Heart right ventricle (tissue), 16 donors: ENCODE measurements around the gene SLC28A1. TPM values are rescaled to one million over a fixed set of nuclear protein-coding genes. Genes with fewer than 3 reads are reported as not detected.

Experiments
- ATAC-seq, 8 donors: fragments of 200-7000 bp; cut with Tn5 transposase; one replicate each; pipeline ENCODE4 v1.9.1; 2020; ENCODE audit warnings: mild to moderate bottlenecking in 8 of 8, moderate library complexity in 8 of 8, moderate number of reproducible peaks in 1 of 8
- DNase-seq, 2 donors: peaks; one replicate each; pipeline ENCODE4 v3.0.0-alpha.2; 2020
- H3K27ac ChIP-seq, 10 donors: fragments of 200-600 bp; sonication (generic) in 2 of 10; one replicate each; pipeline versions ENCODE4 v1.5.0 to v1.8.0; 2020 to 2022; ENCODE audit warnings: mild to moderate bottlenecking in 3 of 10
- H3K27me3 ChIP-seq, 7 donors: fragments of 200-600 bp; one replicate each; pipeline ENCODE4 v1.8.0; 2021 to 2022; ENCODE audit warnings: mild to moderate bottlenecking in 2 of 7
- H3K36me3 ChIP-seq, 9 donors: fragments of 200-600 bp; sonication (generic) in 1 of 9; one replicate each; pipeline versions ENCODE4 v1.5.0 to v1.8.0; 2020 to 2022; ENCODE audit warnings: mild to moderate bottlenecking in 2 of 9
- H3K4me1 ChIP-seq, 9 donors: fragments of 200-600 bp; sonication (generic) in 1 of 9; one replicate each; pipeline versions ENCODE4 v1.5.0 to v1.8.0; 2020 to 2022; ENCODE audit warnings: mild to moderate bottlenecking in 4 of 9
- H3K4me3 ChIP-seq, 10 donors: fragments of 200-600 bp; sonication (generic) in 2 of 10; one replicate each; pipeline versions ENCODE4 v1.5.0 to v1.8.0; 2020 to 2022; ENCODE audit warnings: mild to moderate bottlenecking in 7 of 10, moderate library complexity in 2 of 10
- H3K9me3 ChIP-seq, 11 donors: fragments of 200-600 bp in 10 of 11; sonication (generic) in 2 of 11; one replicate each; pipeline versions ENCODE4 v1.5.0 to v1.8.0; 2013 to 2022; ENCODE audit warnings: mild to moderate bottlenecking in 2 of 11, control low read depth in 1 of 11, moderate library complexity in 1 of 11
- CTCF ChIP-seq, 9 donors: fragments of 200-600 bp; sonication (generic) in 2 of 9; IDR thresholded peaks; one replicate each; pipeline versions ENCODE4 v1.5.0 to v1.8.0; 2021 to 2022; ENCODE audit warnings: antibody characterized with exemption in 9 of 9, mild to moderate bottlenecking in 5 of 9, moderate library complexity in 1 of 9
- WGBS, 2 donors: extraction: QIAGEN DNeasy Blood & Tissue Kit; methylation state at CpG; one replicate each; pipeline ENCODE4 v1.1.7; 2013; ENCODE audit warnings: inconsistent platforms in 1 of 2; 5-methylcytosine and 5-hydroxymethylcytosine counted together
- intact Hi-C, 10 donors: fragments of 100-400 bp; cut with DNase I; formaldehyde crosslinking; loops; one replicate each; pipeline versions ENCODE4 v1.11.1 to v1.14.2; 2022
- polyA plus RNA-seq, 2 donors: library from polyadenylated mRNA; stranded (reverse); fragments of 200-250 nt; gene quantifications; one replicate each; pipeline ENCODE4 v1.2.3, GENCODE V29; 2013
- total RNA-seq, 10 donors: library from RNA; stranded (reverse); fragmentation: NEBNext Ultra II Directional in 3 of 10; extraction: Animal tissue kit (Norgen Biotek cat#: 25700) in 3 of 10; gene quantifications; one replicate each; pipeline versions ENCODE4 v1.2.1 to v1.2.4, GENCODE V29; 2021 to 2023
- donor health status: Arrhythmogenic right ventricular cardiomyopathy.
- donor health status: ischemic (EF 13 %, LVEDD 7.1; RV severe dilation, severe dysfunction).
- donor health status: healthy with polysubstance abuse.
- donor health status: DM: no; HTN: yes; CAD: no.
- donor health status: DM: no; HTN: no; CAD: no.
- donor health status: ischemic (EF 25% LVEDD 6.9; RV normal size, moderate dysfunction).
- donor health status: ischemic (EF 25% LVEDD 5.7; RV mildly dilated, moderate dysfunction).
- donor health status: healthy.
- donor health status: DM: yes; HTN: yes; CAD: no.
- donor health status: Ischemic cardiomyopathy.
- donor health status: ischemic (EF 35%, LVEDD 5.7; RV mildly dilated, moderate dysfunction).
- donor health status: nonischemic (EF 11% LVEDD 7.7; RV severe dilation, severe dysfunction).
- donor health status: DM: yes; HTN: yes; CAD: no.
- donor health status: PGD.
- donor health status: ischemic (EF 29% LVEDD 5.4; RV normal size, mild dysfunction).
- donor health status: nonischemic (EF 23%, LVEDD 6.1; RV moderate dilation, normal function).

SLC28A1 gene
- total and polyA plus RNA-seq, 12 donors: 0.07 to 2.2 (median 1.5) TPM

GRCh38 chr15:84951736-84952135, 67.3 kb downstream of the SLC28A1 start:
- DNase-seq (no peak), ATAC-seq (no peak)
- Histone ChIP-seq H3K27ac (no peak overlapping the region), H3K27me3 (no peaks in the 10 kb centered on the region), H3K4me1 (peaks cover 6 to 33% (median 17%) of the 10 kb centered on the region in 9 donors), H3K36me3 (no peaks in the 10 kb centered on the region), H3K4me3 (no peak overlapping the region), H3K9me3 (no peaks in the 10 kb centered on the region)
- intact Hi-C loops: loop anchor here in 2 of 10 donors (10.0 kb wide), 2 partner anchors 53 to 213 kb away; no protein-coding TSS in a partner anchor
- 77 to 89% methylated on average over 5 of the region's 5 CpGs for WGBS, 2 donors
- no peak for TF ChIP-seq CTCF (IDR thresholded peaks at IDR 0.05)

- ATAC-seq: no peak
- WGBS, 2 donors: 92 to 94% methylated on average over 4 of the region's 4 CpGs
- no peak for DNase-seq
- Histone ChIP-seq H3K4me1 (peaks cover 3 to 26% (median 12%) of the 10 kb centered on the region in 9 donors), H3K27me3 (no peaks in the 10 kb centered on the region), H3K36me3 (no peaks in the 10 kb centered on the region), H3K4me3 (no peak overlapping the region), H3K9me3 (no peaks in the 10 kb centered on the region), H3K27ac (no peak overlapping the region)
- intact Hi-C loops: loop anchor here in 2 of 10 donors (10.0 kb wide), 2 partner anchors 52 to 212 kb away; no protein-coding TSS in a partner anchor
- TF ChIP-seq CTCF (IDR thresholded peaks at IDR 0.05): no peak
These were observed 68.7 kb downstream of the SLC28A1 start for GRCh38 chr15:84953136-84953535.

- WGBS, 2 donors: 73 to 83% methylated on average over 1 of the region's 1 CpG
- no peaks in the 10 kb centered on the region for H3K27me3 ChIP-seq
- intact Hi-C loops: loop anchor here in 4 of 10 donors (2.0 to 10.0 kb wide), 3 partner anchors 51 to 211 kb away; no protein-coding TSS in a partner anchor
- no peaks in the 10 kb centered on the region for H3K9me3 ChIP-seq
- no peak for TF ChIP-seq CTCF (IDR thresholded peaks at IDR 0.05)
- H3K36me3 ChIP-seq: no peaks in the 10 kb centered on the region
- ATAC-seq: no peak
- no peak for DNase-seq
- H3K27ac ChIP-seq: no peak overlapping the region
- peaks cover 3 to 20% (median 11%) of the 10 kb centered on the region in 9 donors for H3K4me1 ChIP-seq
- no peak overlapping the region for H3K4me3 ChIP-seq
These were observed 69.3 kb downstream of the SLC28A1 start for GRCh38 chr15:84953726-84954125.

- H3K4me3 ChIP-seq: peak overlapping the region in 8 of 10 donors; percentile 18 to 40 (median 38)
- 25 to 29% methylated on average over 15 of the region's 15 CpGs for WGBS, 2 donors
- ATAC-seq: peak; percentile 83 to 98 (median 96)
- no peaks in the 10 kb centered on the region for H3K27me3 ChIP-seq
- peak overlapping the region in 3 of 10 donors; percentile 0 to 29 (median 26) for H3K27ac ChIP-seq
- intact Hi-C loops: loop anchor here in 8 of 10 donors (1.0 to 10.0 kb wide), 6 partner anchors 50 to 210 kb away; no protein-coding TSS in a partner anchor
- H3K36me3 ChIP-seq: no peaks in the 10 kb centered on the region
- DNase-seq: peak; percentile 71 to 81
- peaks cover 3 to 24% (median 11%) of the 10 kb centered on the region in 9 donors for H3K4me1 ChIP-seq
- TF ChIP-seq CTCF (IDR thresholded peaks at IDR 0.05): peak; percentile 79 to 97 (median 87)
- no peaks in the 10 kb centered on the region for H3K9me3 ChIP-seq
These were observed 70.8 kb downstream of the SLC28A1 start for GRCh38 chr15:84955089-84955848.
